Raji (cell line): ENCODE data around the gene FGF2.

Experiments
- POLR2A ChIP-seq: IDR thresholded peaks from 2 replicates; pipeline ENCODE4 v1.6.1; 2011; ENCODE audit warnings: low read depth, low read length, control low read depth; ENCODE audit not compliant: insufficient read depth

FGF2 gene

DNA sequence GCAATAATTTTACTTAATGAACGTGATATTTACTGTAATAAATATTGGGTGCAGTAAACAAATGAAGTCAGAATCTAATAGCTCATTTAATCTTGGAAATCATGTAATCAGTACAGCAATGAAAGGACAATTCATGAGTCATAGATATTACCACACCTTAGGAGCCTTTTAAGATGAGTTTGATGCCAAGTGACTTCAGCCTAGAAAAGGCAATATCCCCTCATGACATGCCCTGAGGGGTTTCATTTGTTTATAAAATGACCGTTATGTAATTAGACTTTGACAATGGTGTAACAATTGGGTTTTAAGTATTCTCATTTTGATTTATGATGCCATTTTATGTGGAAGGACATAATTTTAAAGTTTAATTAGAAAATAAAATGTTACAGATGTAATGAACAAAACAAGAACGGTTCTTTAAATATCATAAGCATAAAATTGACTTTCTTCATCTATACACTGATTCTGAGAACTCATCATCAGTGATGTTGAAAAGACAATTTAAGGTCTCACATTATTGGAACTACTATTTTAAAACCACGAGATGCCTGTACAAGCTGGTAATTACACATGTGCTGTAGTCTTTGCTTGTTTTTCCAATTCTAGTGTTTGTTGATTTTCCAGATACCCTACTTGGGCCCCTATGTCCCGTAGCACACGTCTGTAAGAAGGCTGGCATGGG, 5.0 kb downstream of the FGF2 start:
- TF ChIP-seq POLR2A = no peak

DNA sequence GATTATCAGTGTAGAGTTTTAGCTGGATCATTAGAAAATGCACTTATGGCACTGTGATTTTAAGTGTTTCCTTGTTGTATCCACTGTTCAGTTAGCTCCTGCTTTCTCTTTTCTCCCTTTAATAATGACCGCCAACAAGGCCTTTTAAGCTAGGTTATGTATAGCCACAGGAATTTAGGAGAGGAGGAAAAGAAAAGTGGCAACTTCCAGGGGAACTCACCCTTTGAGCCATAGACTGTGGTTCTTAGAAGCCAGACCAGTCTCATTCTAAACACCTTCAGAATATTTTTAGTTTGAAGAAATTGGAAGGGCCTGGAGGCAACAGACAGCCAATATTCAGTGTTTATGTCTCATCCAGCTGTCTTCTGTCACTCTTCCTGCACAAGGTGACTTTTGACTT, 6.1 kb downstream of the FGF2 start:
- TF ChIP-seq POLR2A = no peak

DNA sequence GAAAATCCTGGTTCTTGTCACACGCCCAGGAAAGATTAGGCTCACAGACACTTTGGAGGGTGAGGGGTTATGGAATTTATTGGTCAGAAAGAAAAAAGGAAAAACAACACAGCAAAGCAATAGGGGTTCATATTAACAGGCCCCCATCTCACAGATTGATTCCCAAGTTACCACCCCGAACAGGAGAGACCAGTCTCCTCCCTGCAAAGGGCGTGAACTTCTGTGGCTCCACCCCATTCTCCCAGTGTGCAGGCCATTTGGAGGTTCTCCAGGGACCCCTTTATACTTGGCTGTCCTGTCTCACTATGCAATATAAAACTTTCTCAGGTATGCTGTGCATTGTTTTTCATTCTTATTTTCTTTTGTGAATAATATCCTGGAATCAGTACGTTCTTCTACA, 7.4 kb downstream of the FGF2 start:
- TF ChIP-seq POLR2A = no peak

DNA sequence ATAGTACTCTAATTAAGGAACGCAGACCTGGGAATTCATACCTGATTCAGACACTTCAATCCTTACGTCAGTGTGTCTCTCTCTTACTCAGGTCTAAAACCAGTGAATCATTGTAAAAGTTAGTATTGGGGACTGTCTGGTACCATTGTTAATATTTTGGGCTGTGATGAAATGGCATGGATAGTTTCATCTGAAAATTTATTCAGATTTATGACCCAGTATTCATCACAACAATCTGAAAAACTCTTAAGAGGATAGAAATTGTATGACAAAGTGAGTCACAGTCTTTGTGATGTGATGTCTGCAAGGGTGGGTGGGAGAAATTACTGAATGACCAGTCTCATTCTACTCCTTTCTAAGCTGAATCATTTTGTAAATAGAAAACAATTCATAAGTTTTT, 10.3 kb downstream of the FGF2 start:
- no peak for TF ChIP-seq POLR2A

DNA sequence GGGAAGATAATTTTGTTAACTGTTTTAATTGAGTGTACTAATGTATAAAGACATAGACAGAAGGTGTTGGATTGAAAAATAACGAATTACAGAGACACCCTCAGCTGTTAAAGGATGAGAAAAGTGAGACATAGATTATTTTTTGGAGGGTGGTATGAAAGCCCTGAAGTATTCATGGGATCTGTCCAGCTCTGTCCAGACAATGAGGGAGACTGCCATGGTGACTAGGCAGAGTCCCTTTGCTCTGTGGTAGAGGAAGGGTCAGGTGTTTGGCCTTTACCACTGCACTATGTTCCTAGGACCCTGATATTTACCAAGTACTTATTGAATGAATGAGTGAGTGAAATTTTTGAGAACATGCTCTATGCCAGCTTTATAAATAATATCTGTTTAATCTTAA, 11.4 kb downstream of the FGF2 start:
- no peak for TF ChIP-seq POLR2A

DNA sequence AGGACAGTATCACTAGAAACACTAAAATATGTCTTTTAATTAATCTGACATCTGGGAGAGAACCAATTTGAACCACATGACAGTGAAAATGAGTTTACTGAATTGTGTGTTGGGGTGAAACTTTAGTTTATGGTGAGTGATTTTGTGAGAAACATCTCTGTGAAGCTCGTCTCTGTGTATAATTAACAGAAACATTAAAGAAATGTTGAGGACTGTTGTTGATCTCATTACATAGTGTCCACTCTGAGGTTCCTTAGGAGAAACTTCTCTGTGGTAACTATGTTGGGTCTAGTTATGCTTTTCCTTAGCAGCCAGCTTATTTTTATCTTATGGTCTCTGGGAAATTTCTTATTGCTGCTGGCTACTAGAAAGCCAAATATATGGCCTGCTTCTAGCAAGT, 15.8 kb downstream of the FGF2 start:
- TF ChIP-seq POLR2A = no peak

DNA sequence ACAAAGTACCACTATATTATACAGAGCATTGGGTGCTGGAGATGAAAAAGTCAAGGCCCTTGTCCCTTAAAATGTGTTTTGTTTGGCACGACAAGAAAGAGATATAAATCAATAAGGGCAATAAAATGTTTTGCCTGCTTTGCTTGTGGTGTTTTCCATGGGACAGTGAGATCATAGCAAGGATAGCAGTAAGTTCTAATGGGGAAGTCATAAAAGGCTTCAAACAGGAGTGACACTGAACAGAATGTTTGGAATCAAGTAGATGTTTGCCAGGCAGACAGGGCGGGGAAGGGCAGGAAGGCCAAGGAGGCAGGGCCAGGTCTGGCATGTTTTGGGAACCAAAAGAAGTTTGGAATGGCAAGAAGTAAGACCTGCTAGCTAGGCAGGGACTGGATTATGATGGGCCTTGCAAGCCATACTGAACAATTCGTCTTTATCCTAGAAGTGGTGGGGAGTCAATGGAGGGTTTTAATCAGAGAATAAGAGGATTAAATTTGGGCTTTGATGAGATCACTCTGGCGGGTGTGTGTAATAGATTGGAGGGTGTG, 16.4 kb downstream of the FGF2 start:
- no peak for TF ChIP-seq POLR2A

DNA sequence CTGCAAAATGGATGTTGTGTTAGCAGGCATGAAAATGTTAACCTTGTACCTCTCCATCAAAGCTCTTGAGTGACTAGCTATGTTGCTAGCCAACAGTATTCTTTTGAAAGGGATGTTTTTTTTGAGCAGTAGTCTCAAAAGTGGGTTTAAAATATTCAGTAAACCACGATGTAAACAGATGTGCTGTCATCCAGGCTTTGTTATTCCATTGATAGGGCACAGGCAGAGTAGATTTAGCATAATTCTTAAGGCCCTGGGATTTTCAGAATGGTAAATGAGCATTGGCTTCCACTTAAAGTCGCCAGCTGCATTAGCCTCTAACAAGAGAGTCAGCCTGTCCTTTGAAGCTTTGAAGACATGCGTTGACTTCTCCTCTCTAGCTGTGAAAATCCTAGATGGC, 18.4 kb downstream of the FGF2 start:
- no peak for TF ChIP-seq POLR2A

DNA sequence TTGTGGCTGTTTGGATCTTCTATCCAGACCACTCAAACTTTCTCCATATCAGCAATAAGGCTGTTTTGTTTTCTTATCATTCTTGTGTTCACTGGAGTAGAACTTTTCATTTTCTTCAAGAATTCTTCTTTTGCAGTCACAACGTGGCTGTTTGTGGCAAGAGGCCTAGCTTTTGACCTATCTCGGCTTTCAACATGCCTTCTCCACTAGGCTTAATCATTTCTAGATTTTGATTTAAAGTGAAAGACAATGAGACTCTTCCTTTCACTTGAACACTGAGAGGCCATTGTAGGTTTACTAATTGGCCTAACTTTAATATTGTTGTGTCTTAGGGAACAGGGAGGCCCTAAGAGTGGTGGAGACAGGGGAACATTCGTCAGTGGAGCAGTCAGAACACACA, 19.1 kb downstream of the FGF2 start:
- TF ChIP-seq POLR2A = no peak

DNA sequence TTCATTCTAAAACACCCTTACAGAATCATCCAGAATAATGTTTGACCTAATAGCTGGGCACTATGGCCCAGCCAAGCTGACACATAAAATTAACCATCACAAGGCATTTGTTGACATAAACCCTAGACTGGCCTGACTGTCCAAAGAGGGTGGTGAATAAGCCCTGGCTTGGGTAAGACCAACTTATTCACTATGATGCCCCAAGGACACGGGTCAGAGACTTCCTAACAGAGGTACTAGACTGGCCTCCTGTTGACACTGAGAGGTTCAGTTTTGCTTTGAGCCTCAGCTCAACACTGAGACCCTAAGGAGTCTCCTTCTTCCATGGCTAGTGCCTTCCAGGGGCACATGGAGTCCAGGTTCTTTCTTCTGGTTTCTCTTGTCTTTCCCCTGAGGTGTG, 21.3 kb downstream of the FGF2 start:
- TF ChIP-seq POLR2A = no peak

DNA sequence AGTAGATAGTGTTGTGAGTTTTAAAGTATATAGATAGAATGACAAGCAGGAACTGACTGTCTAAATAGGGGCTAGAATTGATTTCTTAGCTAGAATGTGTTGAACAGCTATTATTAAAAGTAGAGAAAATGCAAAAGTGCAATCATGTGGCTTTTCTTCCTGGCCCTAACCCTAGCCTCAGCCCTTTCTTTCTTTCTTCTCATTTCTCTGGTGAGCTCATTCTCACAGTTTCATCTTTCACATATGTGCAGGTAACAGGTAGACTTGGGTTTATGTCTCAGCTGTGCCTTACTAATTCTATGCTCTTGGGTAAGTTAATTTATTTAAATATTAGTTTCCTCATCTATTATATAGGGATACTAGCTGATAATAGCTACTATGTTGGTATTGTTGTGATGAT, 24.9 kb downstream of the FGF2 start:
- no peak for TF ChIP-seq POLR2A

DNA sequence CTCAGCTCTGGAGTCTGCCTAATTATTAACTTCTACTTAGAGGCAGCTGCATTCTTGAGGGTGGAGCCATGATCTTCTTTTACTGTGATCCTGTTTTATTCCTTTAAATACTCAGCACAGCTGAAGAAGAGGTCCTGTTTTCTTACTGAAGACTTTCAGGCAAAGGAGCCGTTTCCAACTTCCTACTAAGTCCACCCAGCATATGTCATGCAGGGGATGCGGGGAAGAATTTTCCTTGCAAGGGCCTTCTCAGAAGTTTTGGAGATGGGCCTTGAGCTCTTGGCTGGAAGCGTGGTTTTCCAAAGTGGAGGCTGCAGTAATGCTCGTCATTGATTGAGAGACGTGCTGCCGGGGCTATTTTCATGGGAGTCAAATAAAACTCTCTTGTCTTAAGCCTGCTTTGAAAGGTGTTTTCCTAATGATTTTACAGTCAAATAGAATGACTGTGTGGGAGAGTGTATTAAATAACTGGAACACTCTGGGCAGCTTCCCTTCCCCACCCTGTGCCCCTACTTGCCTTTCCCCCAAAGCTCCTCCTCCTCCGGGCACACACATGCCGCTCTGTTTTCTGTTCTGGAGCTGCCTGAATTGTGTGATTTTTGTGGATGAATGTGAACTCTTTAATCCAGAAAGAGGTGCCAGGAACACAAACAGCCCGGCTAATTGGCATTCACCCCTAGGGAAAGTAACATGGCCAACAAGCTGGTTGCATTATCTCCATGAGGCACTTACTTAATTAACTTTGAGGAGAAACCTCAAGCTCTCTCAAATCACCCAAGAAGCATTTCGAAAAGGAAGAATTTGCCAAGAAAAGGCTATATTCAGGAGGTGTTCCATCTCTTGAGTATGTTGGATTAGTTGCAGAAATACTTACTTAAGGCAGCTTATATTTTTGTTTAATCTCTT, 28.1 kb downstream of the FGF2 start:
- no peak for TF ChIP-seq POLR2A

DNA sequence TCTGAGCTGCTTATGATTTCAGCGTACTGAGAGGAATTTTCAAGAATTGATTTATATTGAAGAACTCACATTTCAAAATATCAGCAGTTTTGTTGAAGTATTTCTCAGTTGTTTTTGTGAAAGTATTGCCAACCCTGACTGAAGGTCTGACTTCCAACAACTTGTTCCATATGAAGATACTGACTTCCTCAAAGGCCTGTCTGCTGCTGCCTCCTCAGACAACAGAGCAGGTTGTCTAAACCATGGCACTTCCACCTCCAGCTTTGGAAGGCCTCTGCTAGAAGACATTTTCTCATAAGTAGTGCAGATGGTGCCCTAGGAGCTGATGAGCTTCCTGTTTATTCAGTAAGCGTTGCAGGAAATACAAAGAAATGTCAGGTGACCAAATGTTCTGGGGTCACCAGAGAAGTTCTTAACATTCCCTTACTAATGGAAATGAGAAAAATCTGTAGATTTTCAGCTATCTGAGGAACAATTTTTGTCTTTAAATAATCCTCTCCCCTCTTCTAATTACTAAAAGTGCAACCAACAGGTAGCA, 28.8 kb downstream of the FGF2 start:
- TF ChIP-seq POLR2A = no peak

DNA sequence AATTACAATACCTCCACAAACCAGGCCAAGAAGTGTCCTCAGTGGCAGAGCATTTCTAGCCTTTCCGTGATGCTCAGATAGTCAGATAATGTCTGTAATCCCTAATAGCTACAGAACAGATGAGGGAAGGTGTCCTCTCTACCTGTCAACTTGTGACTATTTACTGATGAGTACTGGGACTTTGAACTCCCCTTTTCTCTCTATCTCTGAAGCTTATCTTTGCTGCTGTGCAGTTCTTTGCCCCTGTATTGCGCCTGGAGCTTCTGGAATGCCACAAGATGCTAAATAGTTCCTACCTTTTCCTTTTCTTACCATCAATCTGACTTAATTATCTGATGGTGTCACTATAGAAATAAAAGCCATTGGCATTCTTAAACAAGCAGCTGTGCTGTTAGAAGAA, 30.5 kb downstream of the FGF2 start:
- no peak for TF ChIP-seq POLR2A

DNA sequence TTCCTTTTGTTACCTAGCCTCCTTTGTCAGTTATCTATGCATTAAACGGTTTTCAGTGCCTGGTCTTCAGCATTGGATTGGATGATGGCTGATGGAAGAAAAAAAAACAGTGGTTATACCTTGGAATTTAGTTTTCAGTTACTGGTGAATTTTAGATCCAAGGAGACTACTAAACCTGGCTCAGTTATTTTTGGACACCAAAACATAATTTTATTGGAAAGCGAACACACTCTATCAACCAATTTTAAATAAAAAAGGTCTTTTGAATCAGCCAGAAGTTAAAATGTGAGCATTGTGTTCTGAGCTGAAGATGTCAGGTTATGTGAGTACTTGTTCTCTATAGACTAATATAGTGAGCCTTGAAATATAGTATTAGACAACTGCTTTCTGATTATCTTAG, 32.1 kb downstream of the FGF2 start:
- no peak for TF ChIP-seq POLR2A
